ENCODE data around the gene ARID1B. TPM values are rescaled to one million over a fixed set of nuclear protein-coding genes. Genes with fewer than 3 reads are reported as not detected.
A peak's percentile ranks its signal among the peaks of the same experiment; 100 is the strongest.

The ARID1B gene
- total RNA-seq, 1 experiment from 2014 or later: 91.7 TPM

DNA sequence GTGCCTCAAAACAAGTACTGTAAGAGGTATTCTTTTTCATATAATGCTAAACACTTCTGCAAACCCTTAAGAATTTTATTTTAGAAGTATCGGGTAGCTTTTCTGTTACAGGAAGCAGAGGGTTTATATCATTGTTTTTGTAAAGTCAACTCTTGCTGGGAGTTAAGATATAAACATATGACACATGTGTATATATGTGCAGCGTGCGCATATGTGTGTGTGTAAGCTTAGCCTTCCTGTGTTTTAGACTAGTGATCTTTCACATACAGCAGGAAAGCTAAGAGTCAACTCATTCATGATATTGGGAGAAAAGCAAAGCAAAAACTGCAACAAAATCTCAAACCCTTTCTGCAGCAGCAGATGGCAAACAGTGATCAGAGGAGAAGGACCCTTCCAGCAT is 102.4 kb downstream of the ARID1B start:
- TSS peak; percentile 21 for BruUV-seq (replicated peaks)
- Histone ChIP-seq H3K4me1 (ENCODE audit: control insufficient read depth, insufficient read depth, low read length) (0 out of 2 replicates have a peak, but pooled peaks cover 13% of the 10 kb centered on the region), H3K4me3 (ENCODE audit: low read depth in 2 of 2, low read length in 2 of 2) (no peak overlapping the region), H3K27ac (ENCODE audit: low read length) (no peak overlapping the region), H3K27me3 (ENCODE audit: control insufficient read depth, insufficient read depth, low read length) (no peaks in the 10 kb centered on the region), H3K9me3 (ENCODE audit: control insufficient read depth, insufficient read depth, low read depth, low read length) (no peaks in the 10 kb centered on the region), H3K36me3 (ENCODE audit: control insufficient read depth, insufficient read depth, low read length) (no peaks in the 10 kb centered on the region)
- in situ Hi-C loops (cut with HindIII; ENCODE audit: low pct_unique_long_range_greater_than_20kb, low sequenced_read_pairs) (no loop called here), intact Hi-C loops (cut with micrococcal nuclease; ENCODE audit: unreplicated experiment) (no loop called here)
- ChIA-PET POLR2A (interaction anchor here (0.5 kb wide), 1 partner anchor 75 kb away, joined by 3 read pairs; no protein-coding TSS in a partner anchor), CTCF (interaction anchor here (0.6 kb wide), 1 partner anchor 104 kb away, joined by 9 read pairs; no protein-coding TSS in a partner anchor)
- no peak for ATAC-seq
- DNase-seq (ENCODE audit: low read depth, low spot score): no peak
- TF ChIP-seq, protein P1, sequence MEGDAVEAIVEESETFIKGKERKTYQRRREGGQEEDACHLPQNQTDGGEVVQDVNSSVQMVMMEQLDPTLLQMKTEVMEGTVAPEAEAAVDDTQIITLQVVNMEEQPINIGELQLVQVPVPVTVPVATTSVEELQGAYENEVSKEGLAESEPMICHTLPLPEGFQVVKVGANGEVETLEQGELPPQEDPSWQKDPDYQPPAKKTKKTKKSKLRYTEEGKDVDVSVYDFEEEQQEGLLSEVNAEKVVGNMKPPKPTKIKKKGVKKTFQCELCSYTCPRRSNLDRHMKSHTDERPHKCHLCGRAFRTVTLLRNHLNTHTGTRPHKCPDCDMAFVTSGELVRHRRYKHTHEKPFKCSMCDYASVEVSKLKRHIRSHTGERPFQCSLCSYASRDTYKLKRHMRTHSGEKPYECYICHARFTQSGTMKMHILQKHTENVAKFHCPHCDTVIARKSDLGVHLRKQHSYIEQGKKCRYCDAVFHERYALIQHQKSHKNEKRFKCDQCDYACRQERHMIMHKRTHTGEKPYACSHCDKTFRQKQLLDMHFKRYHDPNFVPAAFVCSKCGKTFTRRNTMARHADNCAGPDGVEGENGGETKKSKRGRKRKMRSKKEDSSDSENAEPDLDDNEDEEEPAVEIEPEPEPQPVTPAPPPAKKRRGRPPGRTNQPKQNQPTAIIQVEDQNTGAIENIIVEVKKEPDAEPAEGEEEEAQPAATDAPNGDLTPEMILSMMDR (IDR thresholded peaks at IDR 0.05): no peak
- TF ChIP-seq, protein P2, sequence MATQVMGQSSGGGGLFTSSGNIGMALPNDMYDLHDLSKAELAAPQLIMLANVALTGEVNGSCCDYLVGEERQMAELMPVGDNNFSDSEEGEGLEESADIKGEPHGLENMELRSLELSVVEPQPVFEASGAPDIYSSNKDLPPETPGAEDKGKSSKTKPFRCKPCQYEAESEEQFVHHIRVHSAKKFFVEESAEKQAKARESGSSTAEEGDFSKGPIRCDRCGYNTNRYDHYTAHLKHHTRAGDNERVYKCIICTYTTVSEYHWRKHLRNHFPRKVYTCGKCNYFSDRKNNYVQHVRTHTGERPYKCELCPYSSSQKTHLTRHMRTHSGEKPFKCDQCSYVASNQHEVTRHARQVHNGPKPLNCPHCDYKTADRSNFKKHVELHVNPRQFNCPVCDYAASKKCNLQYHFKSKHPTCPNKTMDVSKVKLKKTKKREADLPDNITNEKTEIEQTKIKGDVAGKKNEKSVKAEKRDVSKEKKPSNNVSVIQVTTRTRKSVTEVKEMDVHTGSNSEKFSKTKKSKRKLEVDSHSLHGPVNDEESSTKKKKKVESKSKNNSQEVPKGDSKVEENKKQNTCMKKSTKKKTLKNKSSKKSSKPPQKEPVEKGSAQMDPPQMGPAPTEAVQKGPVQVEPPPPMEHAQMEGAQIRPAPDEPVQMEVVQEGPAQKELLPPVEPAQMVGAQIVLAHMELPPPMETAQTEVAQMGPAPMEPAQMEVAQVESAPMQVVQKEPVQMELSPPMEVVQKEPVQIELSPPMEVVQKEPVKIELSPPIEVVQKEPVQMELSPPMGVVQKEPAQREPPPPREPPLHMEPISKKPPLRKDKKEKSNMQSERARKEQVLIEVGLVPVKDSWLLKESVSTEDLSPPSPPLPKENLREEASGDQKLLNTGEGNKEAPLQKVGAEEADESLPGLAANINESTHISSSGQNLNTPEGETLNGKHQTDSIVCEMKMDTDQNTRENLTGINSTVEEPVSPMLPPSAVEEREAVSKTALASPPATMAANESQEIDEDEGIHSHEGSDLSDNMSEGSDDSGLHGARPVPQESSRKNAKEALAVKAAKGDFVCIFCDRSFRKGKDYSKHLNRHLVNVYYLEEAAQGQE (IDR thresholded peaks at IDR 0.05; ENCODE audit: insufficient read depth in 1 of 2, low read depth in 2 of 2, low read length in 1 of 2): no peak
- TF ChIP-seq SIN3A (IDR thresholded peaks at IDR 0.05; ENCODE audit: borderline replicate concordance, insufficient read depth, low read depth, low read length): no peak
- no peak for TF ChIP-seq POLR2AphosphoS5 (IDR thresholded peaks at IDR 0.05; ENCODE audit: low read depth, low read length)
- no peak for TF ChIP-seq TCF7L2 (IDR thresholded peaks at IDR 0.05; ENCODE audit: low read depth, low read length)

DNA sequence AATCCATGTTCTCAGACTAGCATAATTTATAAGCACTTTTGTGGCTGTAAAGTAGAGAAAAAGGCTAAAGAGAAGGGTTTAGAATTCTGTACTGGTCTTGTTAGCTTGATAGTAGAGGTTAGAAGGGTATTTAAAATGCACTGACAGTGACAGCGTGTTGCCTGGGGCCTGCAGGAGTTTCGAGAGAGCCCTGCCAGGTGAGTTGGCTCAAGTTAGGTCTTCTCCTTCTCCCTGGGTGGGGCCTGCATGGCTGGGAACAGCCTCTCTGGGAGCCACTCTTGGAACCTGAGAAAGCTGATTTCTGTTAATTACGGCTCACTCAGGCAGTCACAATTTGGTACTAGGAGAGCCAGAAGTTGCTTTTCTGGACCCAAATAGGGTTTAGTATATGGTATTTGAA is 103.7 kb downstream of the ARID1B start:
- ChIA-PET POLR2A (no interaction called here), CTCF (no interaction called here)
- H3K27ac ChIP-seq (ENCODE audit: low read length): no peak overlapping the region
- TF ChIP-seq, protein P2 (IDR thresholded peaks at IDR 0.05; ENCODE audit: insufficient read depth in 1 of 2, low read depth in 2 of 2, low read length in 1 of 2): no peak
- TF ChIP-seq, protein P1 (IDR thresholded peaks at IDR 0.05): no peak
- TF ChIP-seq TCF7L2 (IDR thresholded peaks at IDR 0.05; ENCODE audit: low read depth, low read length) (no peak), SIN3A (IDR thresholded peaks at IDR 0.05; ENCODE audit: borderline replicate concordance, insufficient read depth, low read depth, low read length) (no peak), POLR2AphosphoS5 (IDR thresholded peaks at IDR 0.05; ENCODE audit: low read depth, low read length) (no peak)
- intact Hi-C loops (cut with micrococcal nuclease; ENCODE audit: unreplicated experiment) (no loop called here), in situ Hi-C loops (cut with HindIII; ENCODE audit: low pct_unique_long_range_greater_than_20kb, low sequenced_read_pairs) (no loop called here)
- no peaks in the 10 kb centered on the region for H3K27me3 ChIP-seq (ENCODE audit: control insufficient read depth, insufficient read depth, low read length)
- H3K9me3 ChIP-seq (ENCODE audit: control insufficient read depth, insufficient read depth, low read depth, low read length): no peaks in the 10 kb centered on the region
- BruUV-seq (replicated peaks): no TSS peak
- no peaks in the 10 kb centered on the region for H3K36me3 ChIP-seq (ENCODE audit: control insufficient read depth, insufficient read depth, low read length)
- no peak for DNase-seq (ENCODE audit: low read depth, low spot score)
- H3K4me3 ChIP-seq (ENCODE audit: low read depth in 2 of 2, low read length in 2 of 2): no peak overlapping the region
- no peak for ATAC-seq
- H3K4me1 ChIP-seq (ENCODE audit: control insufficient read depth, insufficient read depth, low read length): 0 out of 2 replicates have a peak, but pooled peaks cover 13% of the 10 kb centered on the region
